HG03354 (cell line): ENCODE data around the gene RREB1.

Source experiments
- ATAC-seq: cut with Tn5 transposase; IDR thresholded peaks from one replicate; pipeline ENCODE4 v1.9.1; 2021; ENCODE audit warnings: mild to moderate bottlenecking; ENCODE audit not compliant: unreplicated experiment, poor library complexity, severe bottlenecking

Gene RREB1

GRCh38 chr6:7122684-7123083 lies 14.9 kb downstream of the RREB1 start:
- no peak for ATAC-seq

- no peak for ATAC-seq
These were observed 16.4 kb downstream of the RREB1 start for GRCh38 chr6:7124114-7124513.

GRCh38 chr6:7124636-7125035 lies 16.9 kb downstream of the RREB1 start:
- no peak for ATAC-seq

- no peak for ATAC-seq
These were observed 17.5 kb downstream of the RREB1 start for GRCh38 chr6:7125290-7125689.

GRCh38 chr6:7126754-7127153 lies 19.0 kb downstream of the RREB1 start:
- ATAC-seq, result no peak

- no peak for ATAC-seq
These were observed 19.9 kb downstream of the RREB1 start for GRCh38 chr6:7127680-7128079.

GRCh38 chr6:7129360-7129759 lies 21.6 kb downstream of the RREB1 start:
- ATAC-seq, result no peak

- ATAC-seq, result no peak
These were observed 22.2 kb downstream of the RREB1 start for GRCh38 chr6:7129784-7130569.

GRCh38 chr6:7131390-7131789 lies 23.6 kb downstream of the RREB1 start:
- ATAC-seq, result no peak

GRCh38 chr6:7132398-7133035 lies 24.8 kb downstream of the RREB1 start:
- no peak for ATAC-seq

GRCh38 chr6:7134999-7135745 lies 27.4 kb downstream of the RREB1 start:
- ATAC-seq, result no peak

GRCh38 chr6:7135755-7136154 lies 28.0 kb downstream of the RREB1 start:
- ATAC-seq, result peak; percentile 26

- peak; percentile 50 for ATAC-seq
These were observed 29.1 kb downstream of the RREB1 start for GRCh38 chr6:7136859-7137334.

GRCh38 chr6:7137335-7138045 lies 29.7 kb downstream of the RREB1 start:
- peak; percentile 46 for ATAC-seq

- no peak for ATAC-seq
These were observed 30.3 kb downstream of the RREB1 start for GRCh38 chr6:7138046-7138531.

- ATAC-seq, result peak; percentile 17
These were observed 31.2 kb downstream of the RREB1 start for GRCh38 chr6:7138921-7139358.

GRCh38 chr6:7139835-7140470 lies 32.2 kb downstream of the RREB1 start:
- no peak for ATAC-seq

GRCh38 chr6:7140631-7141378 lies 33.0 kb downstream of the RREB1 start:
- peak; percentile 57 for ATAC-seq
